NCI-H146 treated with DMSO at 0.1 percent for 48 hours (cell line): Measurements from ENCODE around the gene AKT3.
A peak's percentile ranks its signal among the peaks of the same experiment; 100 is the strongest.

Source experiments
- DNase-seq: peaks from one replicate; lab custom pipeline; 2025; ENCODE audit not compliant: unreplicated experiment; lab: John Stamatoyannopoulos, UW

Gene AKT3

DNA sequence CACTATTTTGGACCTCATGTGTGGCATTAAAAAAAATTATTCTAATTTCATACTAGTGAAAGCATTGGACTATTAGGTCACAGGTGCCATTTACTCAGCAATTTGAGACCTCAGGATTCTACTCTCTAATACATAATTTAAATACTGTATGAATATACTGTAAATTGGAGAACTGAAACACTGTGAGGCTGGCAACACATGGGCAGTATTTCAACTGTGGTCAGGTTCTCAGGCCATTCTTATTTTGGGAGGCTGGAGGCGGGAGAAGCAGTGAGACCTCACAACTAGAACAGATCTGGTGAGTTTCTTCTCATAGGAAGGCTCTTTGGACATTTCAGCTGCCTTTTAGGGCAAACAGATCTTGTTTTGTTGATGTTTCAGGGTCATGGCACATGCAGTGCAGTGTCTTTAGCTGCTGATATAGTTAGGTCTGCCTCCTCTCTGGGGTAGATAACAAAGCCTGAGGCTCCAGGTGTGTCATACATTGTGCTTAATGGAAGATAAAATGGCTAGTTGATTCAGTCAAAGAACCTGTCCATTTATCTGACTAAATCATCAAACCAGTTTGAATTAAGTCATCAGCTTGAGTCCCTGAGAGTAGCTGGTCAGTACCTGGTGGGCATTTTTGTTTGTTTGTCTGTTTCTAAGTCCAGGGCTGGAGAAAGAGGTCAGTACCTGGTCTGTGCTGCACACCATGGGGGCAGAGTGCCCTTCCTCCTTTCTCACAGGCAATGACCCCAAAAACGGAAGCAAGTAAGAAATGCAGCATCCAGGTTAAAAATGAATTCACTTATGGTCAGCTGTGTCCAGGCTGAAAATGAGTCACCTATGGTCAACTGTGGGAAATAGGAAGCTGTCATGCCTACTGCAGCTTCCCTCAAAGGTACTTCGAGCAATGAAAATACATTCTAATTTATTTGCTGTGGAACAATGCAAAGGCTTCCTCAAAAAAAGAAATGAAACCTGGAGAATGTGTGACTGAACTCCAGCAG lies 378.0 kb downstream of the AKT3 start:
- peak; percentile 80 for DNase-seq

DNA sequence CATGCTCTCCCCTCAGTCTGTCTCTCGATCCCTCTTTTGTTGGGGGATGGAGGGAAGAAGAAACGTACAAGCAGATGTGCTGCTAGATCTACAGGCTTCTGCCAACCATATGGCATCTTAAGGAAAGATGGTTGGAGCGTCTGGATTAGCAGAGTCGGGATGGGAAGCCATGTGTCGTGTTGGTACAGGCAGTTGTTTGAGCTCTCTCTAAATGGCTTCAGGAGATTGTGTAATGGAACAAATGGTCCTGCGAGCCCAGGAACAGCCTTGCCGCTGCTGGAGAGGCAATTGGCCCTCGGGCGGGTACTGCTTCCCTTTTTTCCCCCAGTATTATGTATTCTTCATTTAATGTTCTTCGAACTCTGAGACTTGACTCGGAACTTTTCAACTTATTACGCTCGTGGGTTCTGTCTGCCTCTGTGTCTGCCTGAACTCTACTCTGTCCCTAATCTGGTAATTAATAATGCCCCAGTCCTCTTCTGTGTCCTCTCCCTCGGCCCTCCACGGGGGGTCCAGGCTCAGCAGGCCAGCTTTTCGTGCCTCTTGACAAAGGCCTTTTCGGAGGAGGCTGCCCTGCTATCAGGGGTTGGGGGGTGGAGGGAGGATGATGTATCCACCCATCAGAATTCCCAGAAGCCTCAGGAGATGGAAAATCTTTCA lies 378.9 kb downstream of the AKT3 start:
- DNase-seq, result peak; percentile 81

DNA sequence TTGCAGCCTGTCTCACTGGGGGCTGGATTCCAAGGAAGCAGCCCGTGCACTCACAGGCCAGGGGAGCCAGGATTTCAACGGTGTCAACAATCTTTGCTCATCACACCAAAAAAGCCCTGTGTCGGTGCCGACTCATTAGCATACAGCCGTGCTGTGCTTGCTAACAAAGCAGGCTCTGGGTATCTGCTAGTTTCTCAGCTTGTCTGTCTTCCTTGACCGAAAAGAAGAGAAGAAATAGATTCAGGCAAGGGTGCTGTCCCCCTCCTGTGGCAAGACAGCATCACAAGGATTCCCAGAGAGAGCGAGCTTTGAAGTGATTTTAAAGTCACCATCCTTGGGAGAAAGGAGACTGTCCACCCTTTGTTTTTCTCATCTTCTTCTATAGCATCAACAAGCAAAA lies 379.5 kb downstream of the AKT3 start:
- peak; percentile 45 for DNase-seq

DNA sequence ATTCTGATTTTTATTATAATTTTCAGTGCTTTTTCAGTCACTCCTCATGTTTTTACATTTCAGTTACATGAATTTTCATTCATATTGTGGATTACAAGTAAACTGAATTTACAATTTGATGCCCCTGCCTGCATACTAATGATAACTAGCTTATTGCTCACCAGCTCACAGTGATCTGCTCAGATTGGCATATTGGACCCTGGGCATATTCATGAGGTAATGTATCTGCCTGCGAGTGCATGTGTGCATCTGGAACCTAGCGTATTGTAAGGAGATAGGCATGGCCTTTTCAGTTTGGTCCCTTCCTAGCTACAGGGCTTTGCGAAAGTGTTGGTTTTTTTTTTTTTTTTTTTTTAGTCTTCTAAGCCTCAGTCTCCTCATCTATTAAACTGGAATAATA lies 380.5 kb downstream of the AKT3 start:
- no peak for DNase-seq

DNA sequence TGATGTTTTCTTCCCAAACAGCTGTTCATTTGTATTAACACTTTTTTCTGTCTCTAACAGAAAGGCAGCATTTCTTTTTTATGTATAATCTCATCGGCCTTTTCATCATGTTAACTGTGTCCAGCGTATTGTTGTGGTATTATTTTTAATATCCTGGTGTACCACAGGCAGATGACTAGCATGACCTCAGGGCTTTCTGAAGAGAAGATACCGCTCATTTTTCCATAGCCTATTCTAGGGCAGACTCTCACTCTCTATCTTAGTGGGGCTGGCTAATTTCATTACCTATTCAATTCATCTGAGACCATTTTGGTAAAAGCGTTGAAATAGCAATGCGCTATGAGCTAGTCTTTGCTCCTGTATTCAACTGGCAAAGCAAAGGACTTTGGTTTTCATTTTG lies 384.3 kb downstream of the AKT3 start:
- DNase-seq, result no peak

DNA sequence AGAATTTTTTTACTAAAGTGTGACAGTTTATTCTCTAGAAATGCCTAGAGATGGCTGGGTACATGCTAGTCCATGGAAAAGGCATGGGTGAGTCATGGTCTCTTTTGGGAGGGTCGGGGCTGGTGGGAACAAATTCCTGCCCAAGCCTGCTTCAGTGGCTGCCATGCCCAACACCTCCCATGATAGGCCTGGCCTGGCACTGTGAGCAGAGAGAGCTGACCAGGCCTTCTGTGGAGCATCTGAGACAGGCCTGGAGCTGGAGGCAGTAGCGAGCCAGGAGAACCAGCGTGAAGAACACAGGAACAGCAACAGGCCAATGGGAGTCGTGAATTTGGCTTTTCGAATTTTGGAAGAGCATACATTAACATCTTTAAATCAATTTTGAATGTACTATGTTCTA lies 385.0 kb downstream of the AKT3 start:
- no peak for DNase-seq

DNA sequence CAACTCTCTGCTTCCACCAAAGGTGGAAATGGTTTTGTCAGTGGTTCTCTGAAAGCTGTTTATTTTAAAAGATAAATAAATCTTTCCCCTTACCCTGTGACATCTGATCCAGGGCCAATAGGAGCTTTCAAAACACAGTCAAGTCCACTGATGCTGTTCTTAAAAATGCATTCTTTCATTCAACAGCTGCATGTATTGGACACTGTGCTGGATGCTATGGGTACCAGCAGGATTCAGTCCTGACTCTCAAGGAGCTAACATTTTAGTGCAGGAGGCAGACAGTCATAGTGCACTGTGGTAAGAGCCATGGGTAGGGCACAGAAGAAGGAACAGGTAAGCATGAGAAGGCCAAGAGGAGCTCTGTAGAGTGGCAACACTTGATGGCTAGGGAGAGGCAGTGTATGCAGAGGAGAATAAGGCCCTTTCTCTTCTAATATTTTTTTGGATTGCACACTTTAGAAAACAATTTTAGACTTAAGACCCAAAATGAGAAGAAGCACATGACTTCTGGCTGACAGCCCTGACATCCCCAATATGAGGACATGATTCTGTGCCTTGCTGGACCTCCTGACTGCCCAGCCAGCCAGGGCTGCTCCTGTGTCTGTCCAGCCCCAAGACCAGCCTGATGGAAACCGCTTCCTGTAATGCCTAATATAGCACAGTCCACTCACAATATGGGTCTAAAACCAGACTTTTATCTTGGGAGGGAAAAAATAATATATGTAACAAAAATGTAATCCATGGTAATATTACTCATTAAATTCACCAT lies 386.9 kb downstream of the AKT3 start:
- no peak for DNase-seq

DNA sequence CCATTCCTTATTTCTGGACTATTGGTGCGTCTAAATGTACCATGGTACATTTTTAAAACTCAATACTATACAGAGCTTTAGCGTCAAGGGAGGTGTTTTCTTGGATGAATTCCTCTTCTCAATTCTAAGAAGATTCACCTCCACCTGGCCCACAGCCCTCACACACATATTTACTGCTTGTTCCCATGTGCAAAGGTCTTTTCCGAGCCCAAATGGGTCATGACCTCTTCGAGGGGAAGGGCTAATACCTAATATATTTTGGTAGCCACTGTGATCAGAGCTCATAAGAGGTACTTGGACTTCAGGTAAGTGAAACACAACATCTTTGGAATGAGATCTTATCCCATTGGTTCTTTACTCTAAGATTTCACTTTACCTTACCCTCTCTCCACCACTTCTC lies 388.3 kb downstream of the AKT3 start:
- no peak for DNase-seq

DNA sequence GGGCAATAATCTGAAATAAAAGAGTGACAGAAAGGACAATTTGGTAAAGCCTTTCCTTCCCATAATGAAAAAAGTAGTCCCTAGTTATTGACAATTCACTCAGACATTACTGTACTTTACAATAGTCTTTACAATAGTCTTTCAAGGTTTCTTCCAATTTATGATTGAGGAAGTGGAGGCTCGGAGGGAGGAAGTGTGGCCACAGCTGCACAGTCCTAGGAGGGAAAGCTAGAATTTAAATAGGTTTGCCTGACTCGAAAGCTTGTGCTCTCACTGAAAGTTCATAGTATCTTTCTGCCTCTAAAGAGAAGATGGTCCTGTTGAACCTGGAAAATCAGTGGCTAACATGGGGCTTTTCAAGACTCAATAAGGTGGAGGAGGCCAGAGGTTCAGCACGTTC lies 391.0 kb downstream of the AKT3 start:
- DNase-seq, result no peak

DNA sequence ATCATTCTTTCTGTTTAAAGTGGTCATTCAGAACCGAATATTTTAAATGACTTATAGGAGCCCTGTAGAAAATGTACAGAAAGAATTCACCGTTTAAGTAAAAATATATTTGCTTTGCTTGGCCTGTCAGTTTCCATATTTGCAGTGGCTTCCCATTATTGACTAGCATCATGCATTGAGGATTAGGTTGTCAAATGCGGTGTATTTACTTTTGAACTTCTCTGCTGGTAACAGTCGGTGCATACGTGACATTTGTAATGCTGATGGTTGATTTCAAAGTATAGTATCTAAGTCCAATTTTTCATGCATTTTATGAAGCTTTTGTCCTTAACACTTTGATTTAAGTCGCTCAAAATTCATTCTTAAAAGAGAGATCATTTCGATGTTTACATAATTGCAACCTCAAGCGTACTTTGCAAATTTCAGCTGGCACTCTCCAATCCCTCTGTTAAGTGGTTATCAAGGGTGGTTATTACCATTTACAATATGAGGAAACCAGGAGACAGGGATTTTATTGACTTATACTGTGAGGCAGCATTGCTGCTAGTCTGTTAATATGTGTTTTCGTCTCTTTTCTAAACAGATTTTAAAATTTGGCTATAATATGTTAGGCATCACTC lies 392.6 kb downstream of the AKT3 start:
- no peak for DNase-seq

DNA sequence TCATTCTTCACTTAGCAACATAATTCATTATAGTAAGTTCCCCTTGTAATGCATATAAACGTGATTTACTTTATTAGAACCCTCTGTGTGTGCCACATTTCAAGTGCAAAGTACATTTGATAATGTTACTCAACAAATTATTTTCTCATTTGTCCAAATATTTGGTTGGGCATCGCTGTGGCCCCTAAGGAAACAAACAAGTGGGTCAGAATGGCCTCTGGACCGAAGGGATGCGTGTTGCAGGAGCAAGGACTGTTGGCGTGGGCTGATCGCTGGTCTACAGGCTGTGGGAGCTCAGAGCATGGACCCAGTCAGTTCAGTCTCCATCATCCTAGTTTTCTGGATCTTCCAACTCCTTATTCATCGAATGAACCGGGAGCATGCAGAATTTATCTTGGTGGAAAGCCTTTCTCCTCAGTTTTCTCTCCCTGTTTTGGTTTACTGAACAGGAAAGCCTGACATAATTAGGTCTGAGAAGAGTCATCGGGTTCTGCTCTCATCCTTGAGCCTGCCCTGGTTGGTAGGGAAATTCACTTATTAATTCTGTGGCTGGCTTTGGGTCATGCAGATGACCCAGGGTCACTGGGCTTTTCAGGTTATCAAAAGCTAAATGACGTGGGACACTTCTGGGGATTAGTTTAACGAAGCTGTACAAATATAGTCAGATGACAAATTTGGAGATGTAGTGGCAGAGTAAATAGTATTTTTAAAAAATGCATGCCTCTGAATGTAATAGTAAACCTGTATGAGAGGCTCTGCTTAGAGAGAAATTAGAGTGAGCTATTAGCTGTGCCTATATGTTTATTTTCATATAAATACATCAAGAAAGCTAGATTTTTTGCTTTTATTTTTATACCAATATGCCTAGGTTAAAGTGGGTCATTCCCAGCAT lies 394.0 kb downstream of the AKT3 start:
- peak; percentile 35 for DNase-seq

DNA sequence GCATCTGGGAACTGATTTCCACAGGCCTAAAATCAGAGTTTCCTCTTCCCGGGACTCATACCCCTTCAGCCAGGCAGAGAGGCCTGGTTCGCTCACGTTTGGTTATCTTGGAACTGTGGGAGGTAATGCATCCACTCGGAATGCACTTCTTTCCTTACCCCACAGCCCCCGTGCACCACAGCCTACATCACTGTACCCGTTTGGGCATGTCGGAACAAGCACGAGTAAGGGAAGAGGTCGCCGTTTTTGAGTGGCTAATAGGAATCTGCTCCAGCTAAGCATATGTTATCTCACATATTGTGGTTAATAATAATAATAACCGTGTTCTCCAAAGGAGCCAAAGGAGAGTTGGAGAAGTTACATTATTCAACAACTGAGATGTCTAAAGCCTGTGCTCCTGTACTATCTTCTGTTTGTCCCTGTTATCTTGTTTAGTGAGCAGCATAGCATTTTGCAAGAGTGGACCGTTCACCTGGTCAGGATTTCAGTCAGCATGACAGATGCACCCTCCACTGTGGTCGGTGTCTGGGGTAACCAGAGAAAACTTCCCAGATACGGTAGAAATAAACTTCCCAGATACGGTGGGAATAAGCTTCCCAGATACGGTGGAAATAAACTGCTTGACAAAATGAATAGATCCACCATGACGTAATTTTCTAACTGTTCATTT lies 395.6 kb downstream of the AKT3 start:
- no peak for DNase-seq

DNA sequence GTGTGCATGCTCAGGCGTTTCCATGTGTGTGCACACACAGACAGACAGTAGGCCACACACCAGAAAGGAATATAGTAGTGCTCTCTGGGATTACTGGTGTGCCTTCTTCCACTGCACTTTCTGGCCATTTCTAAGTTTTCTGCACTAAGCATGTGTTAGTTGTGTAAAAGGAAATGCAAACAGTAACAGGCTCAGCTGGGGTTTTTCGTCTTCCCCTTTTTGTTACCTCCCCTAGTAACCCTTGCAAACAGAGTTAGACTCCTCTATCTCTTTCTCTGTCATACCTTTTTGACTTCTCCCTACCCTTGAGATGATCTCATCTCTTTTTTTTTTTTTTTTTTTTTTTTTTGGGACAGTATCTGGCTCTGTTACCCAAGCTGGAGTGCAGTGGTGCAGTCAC lies 398.0 kb downstream of the AKT3 start:
- no peak for DNase-seq

DNA sequence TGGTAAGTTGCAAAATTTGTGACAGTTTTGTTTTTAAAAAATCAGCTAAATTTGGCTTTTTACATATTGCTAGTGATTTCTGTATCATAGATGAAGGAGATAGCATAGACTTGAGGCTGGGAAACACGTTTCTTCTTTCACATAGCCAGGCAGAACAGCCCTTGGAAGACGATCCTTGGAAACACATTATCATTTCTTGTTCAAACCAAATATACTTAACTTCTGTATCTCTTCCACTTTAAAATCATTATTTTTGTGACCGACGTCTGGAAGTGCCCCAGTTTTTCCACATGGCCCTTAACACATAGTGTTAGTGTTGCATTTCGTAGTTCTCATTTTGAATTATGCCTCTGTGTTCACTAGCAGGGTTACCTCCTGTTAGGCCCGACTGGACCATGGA lies 400.7 kb downstream of the AKT3 start:
- no peak for DNase-seq

DNA sequence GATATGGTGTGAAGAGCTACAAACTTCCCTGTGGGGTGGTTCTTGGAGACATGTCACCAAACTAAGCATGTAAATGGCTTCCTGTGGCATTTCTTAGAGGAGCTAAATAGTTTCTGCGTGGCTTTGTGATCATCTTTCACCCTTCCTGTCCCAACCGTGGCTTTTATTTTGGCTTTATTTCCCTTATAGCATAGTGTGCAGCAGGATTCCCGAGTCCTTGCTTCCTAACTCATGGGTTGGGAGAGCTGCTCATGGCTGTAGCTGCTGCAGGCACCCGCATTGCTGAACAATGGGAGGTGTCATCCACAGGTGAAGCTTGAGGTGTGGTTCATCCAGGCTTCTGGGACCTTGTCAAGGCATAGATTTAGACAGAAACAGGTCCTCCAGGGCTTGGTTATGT lies 402.2 kb downstream of the AKT3 start:
- no peak for DNase-seq

DNA sequence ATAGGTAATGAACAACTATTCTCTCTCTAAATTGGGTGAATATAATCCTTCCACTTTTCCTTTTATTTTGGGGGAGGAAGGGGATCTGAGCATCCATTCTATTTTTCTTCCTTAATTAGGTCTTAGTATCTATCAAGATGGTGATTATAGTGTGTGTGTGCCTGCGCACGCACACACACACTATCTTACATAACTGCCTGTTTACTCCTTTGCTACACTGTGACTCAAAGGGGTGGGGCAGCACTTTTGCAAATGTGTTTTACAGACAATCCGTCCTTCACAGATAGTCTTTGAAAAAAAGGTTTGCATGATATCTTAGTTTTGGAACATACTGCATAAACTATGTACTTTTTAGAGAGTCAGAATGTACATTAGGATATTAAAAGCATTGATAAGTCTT lies 402.7 kb downstream of the AKT3 start:
- DNase-seq, result no peak

DNA sequence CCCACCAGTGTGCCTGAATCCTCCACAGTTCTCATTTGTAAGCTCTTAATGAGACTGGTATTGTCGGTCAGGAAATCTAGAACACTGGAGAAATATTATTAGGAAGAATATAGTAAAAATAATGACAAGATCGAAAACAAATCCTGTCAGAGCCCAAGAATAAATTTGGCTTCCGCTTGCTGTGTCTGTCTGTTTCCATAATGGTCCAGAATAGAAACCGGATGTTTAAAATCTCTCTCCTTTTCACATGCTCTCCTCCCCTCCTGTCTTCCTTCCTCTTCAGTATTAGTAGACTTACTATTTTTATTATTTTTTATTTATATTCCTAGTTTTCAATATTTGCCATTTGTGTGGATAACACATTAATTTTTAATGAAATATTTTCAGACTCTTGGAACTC lies 406.5 kb downstream of the AKT3 start:
- no peak for DNase-seq

DNA sequence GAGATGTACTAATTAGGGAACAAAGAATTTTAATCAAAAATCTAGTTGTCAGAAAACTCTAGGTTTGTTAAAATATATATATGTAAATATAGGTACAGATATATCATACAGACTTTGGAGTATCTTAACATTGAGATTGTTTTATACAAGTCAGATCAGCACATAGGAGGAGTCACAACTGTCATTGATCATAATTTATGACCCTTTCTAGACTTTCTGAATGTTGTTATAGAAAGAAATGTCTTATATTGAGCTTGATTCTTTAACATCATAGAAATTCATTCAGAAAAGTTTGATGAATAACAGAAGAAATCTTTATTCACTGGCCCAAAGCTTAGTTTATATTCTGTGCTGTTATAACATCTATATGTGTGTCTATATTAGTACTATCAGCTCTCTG lies 408.4 kb downstream of the AKT3 start:
- no peak for DNase-seq

DNA sequence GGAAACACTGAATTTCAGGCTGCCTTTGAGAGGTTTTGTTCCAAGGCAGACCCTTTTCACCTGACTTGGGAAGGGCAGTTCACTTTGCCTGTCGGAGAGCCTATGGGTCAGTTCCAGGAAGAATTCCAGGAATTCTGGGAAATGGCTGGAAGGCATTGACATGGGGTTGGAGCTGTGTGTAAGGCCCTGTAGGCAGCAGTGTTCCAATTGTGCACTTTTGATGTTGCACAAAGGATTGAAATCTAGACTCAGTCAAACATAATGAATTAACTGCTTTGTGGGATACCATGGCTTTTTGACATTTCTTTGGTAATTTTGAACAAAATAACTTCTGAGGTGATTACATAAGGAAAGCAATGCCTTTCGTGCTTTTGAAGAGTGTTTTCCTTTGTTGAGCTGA lies 409.6 kb downstream of the AKT3 start:
- no peak for DNase-seq

DNA sequence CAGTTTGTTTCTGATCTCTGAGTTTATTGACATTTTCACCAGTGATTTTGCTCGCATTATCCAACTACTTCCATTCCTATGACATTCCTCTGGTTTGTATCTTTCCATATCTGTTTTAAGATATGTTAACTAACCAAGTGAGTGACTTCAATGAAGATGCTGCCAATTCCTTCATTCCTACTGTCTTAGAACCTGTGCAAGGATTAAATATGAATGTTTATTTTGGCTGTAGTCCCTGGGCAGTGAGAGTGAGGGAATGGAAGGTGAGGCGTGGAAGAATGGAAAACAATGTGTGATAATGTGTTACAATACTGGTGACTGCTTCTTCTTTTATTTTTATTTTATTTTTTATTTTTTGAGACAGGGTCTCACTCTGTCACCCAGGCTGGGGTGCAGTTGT lies 411.2 kb downstream of the AKT3 start:
- no peak for DNase-seq
